AG04450 (cell line): Measurements from ENCODE around the gene PCNX2. TPM values are rescaled to one million over a fixed set of nuclear protein-coding genes. Genes with fewer than 3 reads are reported as not detected.

Source experiments
- CTCF ChIA-PET: fragments of 300-600, 350-600 bp; formaldehyde crosslinking; extraction: SDS; loops from one replicate; lab custom pipeline; 2022; ENCODE audit warnings: antibody characterized with exemption, inconsistent platforms; lab: Charles Lee
- POLR2A ChIA-PET: fragments of 350-600 bp; formaldehyde crosslinking; extraction: SDS; loops from one replicate; lab custom pipeline; 2021; ENCODE audit warnings: antibody characterized with exemption, inconsistent platforms; lab: Yijun Ruan, JAX
- DNase-seq: peaks from one replicate; pipeline ENCODE4 v3.0.0-alpha.2; 2011; ENCODE audit warnings: low read depth, low spot score
- H3K27ac ChIP-seq: one replicate; pipeline ENCODE4 v1.5.1; 2012; ENCODE audit warnings: low read depth, low read length, control low read depth
- H3K27me3 ChIP-seq: one replicate; pipeline ENCODE4 v1.6.0; 2012; ENCODE audit warnings: low read length; ENCODE audit not compliant: control insufficient read depth, insufficient read depth
- H3K4me3 ChIP-seq: 2 replicates; pipeline ENCODE4 v1.5.1; 2011; ENCODE audit warnings: mild to moderate bottlenecking, low read depth, low read length, control low read depth
- H3K9me3 ChIP-seq: 2 replicates; pipeline ENCODE4 v1.5.1; 2012; ENCODE audit warnings: low read length; ENCODE audit not compliant: control insufficient read depth, insufficient read depth
- polyA plus RNA-seq: library from polyadenylated mRNA; depleted of rRNA; stranded (reverse); fragments of >200 nt; gene quantifications from 2 replicates; pipeline ENCODE4 v1.2.3, GENCODE V29; 2011
- TF ChIP-seq, protein P1 (sequence below): IDR thresholded peaks from 2 replicates; pipeline ENCODE4 v1.5.1; 2011; ENCODE audit warnings: low read depth, low read length, control low read depth, inconsistent platforms

The PCNX2 gene
- polyA plus RNA-seq, 1 experiment: 29.8 TPM

DNA sequence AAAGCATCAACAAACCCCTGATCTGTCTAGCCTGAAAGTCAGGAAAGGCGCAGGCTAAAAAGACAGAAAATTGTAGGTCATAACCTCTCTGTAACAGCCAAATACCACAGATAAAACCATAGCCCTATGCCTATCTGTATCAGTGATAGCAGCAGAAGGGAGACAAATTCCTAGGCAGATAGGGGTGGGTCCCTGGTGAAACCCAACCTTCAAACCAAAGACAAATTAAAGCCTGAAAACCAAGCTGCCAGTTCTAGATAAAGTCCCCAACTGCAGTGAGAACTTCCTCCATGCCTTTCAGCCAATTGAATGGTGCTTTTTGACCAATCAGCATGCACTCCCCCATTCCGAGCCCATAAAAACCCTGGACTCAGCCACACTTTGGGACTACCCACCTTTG, 229.8 kb downstream of the PCNX2 start:
- Histone ChIP-seq H3K4me3 (no peak overlapping the region), H3K27me3 (no peaks in the 10 kb centered on the region), H3K27ac (peak overlapping the region; percentile 43), H3K9me3 (peaks cover 5% of the 10 kb centered on the region)
- DNase-seq: no peak
- ChIA-PET POLR2A (interaction anchor here (1.2 to 1.5 kb wide), 2 partner anchors 9 to 47 kb away, joined by 6 read pairs; no protein-coding TSS in a partner anchor), CTCF (interaction anchor here (0.7 kb wide), 1 partner anchor 189 kb away, joined by 3 read pairs; no protein-coding TSS in a partner anchor)
- TF ChIP-seq, protein P1, sequence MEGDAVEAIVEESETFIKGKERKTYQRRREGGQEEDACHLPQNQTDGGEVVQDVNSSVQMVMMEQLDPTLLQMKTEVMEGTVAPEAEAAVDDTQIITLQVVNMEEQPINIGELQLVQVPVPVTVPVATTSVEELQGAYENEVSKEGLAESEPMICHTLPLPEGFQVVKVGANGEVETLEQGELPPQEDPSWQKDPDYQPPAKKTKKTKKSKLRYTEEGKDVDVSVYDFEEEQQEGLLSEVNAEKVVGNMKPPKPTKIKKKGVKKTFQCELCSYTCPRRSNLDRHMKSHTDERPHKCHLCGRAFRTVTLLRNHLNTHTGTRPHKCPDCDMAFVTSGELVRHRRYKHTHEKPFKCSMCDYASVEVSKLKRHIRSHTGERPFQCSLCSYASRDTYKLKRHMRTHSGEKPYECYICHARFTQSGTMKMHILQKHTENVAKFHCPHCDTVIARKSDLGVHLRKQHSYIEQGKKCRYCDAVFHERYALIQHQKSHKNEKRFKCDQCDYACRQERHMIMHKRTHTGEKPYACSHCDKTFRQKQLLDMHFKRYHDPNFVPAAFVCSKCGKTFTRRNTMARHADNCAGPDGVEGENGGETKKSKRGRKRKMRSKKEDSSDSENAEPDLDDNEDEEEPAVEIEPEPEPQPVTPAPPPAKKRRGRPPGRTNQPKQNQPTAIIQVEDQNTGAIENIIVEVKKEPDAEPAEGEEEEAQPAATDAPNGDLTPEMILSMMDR: no peak

DNA sequence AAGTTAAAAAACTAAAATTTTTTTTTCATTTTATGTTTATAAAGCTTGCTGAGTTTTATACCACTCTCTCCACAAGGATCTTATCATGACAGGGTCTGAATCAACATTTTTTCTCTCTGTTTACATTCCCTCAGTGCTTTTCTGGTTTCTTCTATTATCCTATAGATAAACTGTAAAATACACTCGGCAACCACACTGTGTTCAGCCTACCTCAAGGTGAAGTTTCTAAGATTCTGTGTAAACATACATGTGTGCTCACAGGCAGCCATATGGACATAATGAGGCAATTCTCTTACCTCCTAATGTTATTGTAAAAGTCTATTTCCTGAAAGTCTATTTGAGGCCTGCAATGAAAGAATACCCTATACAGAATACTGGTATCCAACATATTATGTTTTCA, 230.5 kb downstream of the PCNX2 start:
- TF ChIP-seq, protein P1: no peak
- ChIA-PET CTCF (interaction anchor here (0.7 kb wide), 1 partner anchor 190 kb away, joined by 3 read pairs; no protein-coding TSS in a partner anchor), POLR2A (interaction anchor here (0.7 to 1.5 kb wide), 2 partner anchors 20 to 48 kb away, joined by 3 to 6 read pairs; no protein-coding TSS in a partner anchor)
- H3K27ac ChIP-seq: no peak overlapping the region
- H3K9me3 ChIP-seq: peaks cover 5% of the 10 kb centered on the region
- H3K4me3 ChIP-seq: no peak overlapping the region
- H3K27me3 ChIP-seq: no peaks in the 10 kb centered on the region
- DNase-seq: peak; percentile 82

DNA sequence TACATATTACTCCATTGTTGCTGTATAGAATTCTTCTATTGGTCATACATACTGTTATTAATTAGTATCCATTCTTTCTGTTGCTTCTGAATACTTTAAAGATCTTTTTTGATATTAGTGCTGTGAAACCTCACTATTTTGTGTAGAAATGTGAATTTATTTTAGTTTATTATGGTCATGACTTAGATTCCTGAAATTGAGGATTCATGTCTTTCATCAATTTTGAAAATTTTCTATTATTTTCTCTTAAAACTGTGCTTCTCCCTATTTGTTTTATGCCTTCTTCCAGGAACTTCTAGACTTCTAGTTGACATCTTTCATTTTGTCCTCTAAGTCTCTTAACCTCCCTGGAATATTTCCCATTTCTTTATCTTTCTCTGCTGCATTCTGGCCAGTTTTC, 232.1 kb downstream of the PCNX2 start:
- TF ChIP-seq, protein P1: no peak
- ChIA-PET POLR2A (no interaction called here), CTCF (interaction anchor here (1.1 kb wide), 1 partner anchor 237 kb away, joined by 3 read pairs; no protein-coding TSS in a partner anchor)
- Histone ChIP-seq H3K9me3 (peaks cover 5% of the 10 kb centered on the region), H3K27me3 (no peaks in the 10 kb centered on the region), H3K4me3 (no peak overlapping the region), H3K27ac (no peak overlapping the region)
- no peak for DNase-seq

DNA sequence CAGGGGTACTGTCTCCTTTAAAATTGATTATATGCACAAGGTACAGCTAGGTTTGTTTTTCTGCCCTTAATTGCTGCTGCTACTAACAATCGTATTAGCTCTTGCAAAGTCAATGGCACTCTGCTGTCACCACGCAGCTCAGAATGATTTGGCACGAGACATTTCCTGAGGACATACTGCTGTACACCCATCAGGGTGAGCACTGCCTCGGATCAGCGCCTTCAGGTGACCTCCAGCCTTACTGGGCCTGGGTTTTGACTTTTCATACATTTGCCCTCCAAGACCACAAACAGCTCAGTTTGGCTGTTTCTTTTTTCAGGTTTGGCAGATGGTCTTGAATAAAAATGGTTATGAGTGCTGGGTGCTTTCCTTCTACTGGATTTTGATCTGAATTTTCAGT, 234.3 kb downstream of the PCNX2 start:
- H3K9me3 ChIP-seq: peaks cover 2% of the 10 kb centered on the region
- no peak for DNase-seq
- no peak overlapping the region for H3K27ac ChIP-seq
- TF ChIP-seq, protein P1: no peak
- no peaks in the 10 kb centered on the region for H3K27me3 ChIP-seq
- POLR2A ChIA-PET: interaction anchor here (0.8 kb wide), 1 partner anchor 13 kb away, joined by 4 read pairs; no protein-coding TSS in a partner anchor
- CTCF ChIA-PET: no interaction called here
- H3K4me3 ChIP-seq: no peak overlapping the region

DNA sequence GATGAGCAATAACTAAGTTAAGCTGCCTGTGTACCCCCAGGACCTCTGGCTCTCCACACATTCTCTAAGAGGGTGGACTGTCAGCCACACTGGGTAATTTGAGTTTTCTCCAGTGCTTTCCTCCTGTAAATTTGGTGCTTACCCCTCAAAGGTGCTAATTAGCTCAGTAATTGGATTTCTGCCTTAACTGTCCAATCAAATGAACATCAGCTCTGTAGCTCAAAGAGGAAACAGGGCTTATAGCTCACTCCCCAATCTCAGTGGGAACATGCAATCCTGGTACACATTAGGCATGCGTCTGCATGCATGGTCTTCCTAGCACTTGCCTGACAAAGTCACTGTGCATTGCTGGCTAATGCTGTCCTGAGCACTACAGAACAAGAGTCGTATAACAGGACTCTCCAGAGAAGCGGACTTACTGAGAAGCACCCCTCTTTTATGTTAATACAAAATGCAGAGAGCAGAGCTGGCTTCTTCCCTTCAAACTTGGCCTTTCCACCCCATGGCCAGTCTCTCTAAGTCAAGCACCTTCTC, 235.0 kb downstream of the PCNX2 start:
- no peaks in the 10 kb centered on the region for H3K27me3 ChIP-seq
- ChIA-PET POLR2A (interaction anchor here (0.8 kb wide), 1 partner anchor 14 kb away, joined by 4 read pairs; no protein-coding TSS in a partner anchor), CTCF (interaction anchor here (0.7 kb wide), 1 partner anchor 107 kb away, joined by 3 read pairs; no protein-coding TSS in a partner anchor)
- no peaks in the 10 kb centered on the region for H3K9me3 ChIP-seq
- DNase-seq: no peak
- H3K27ac ChIP-seq: no peak overlapping the region
- TF ChIP-seq, protein P1: no peak
- H3K4me3 ChIP-seq: no peak overlapping the region
